Measurements from ENCODE around the gene INMT.

The INMT gene

DNA sequence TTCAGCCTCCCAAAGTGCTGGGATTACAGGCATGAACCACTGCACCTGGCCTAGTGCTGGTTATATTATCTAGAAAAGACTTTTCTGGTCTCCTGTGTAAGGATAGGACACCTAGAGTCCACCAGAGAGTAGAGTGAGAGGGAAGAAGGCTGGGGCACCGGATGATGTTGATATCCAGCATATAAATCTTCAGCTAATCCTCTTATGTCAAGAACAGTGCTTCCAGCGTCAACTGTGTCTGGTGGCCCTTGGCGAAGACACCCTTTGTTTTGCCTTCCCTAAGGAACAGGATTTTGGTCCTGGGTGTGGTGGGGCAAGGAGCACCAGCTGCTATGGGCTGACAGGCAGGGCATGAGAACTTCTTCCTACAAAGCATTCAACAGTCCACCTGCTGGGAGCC is 16.3 kb upstream of the INMT start:
- H3K4me3 ChIP-seq (ENCODE audit: insufficient read depth, low read depth, low read length) = no peak overlapping the region
- H3K36me3 ChIP-seq (ENCODE audit: control insufficient read depth, insufficient read depth, low read length) = no peaks in the 10 kb centered on the region
- 88 to 99% methylated on average over 3 of the region's 3 CpGs for WGBS, 2 experiments
- no peaks in the 10 kb centered on the region for H3K9me3 ChIP-seq (ENCODE audit: control insufficient read depth, low read length)
- no peak overlapping the region for H3K27ac ChIP-seq (ENCODE audit: insufficient read depth, low read depth, low read length, poor library complexity, severe bottlenecking)
- no peaks in the 10 kb centered on the region for H3K27me3 ChIP-seq (ENCODE audit: control insufficient read depth, insufficient read depth, low read length, poor library complexity, severe bottlenecking)
- no peaks in the 10 kb centered on the region for H3K4me1 ChIP-seq (ENCODE audit: control insufficient read depth, insufficient read depth, low read length)

DNA sequence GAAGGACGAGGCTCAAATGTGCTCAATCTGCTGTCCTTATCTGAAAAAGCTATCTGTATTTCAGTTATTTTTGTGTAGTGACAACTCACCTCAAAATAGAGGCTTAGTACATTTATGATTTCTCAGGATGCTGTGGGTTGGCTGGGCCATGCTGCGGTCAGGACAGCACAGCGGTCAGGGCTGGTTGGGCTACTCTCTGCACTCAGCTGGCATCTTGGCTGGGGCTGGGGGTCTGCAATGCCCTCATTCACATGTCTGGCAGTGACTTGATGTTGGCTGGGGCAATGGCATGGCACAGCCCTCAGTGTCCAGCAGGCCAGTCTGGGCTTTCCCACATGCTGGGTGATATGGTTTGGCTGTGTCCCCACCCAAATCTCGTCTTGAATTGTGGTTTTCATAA is 15.6 kb upstream of the INMT start:
- no peaks in the 10 kb centered on the region for H3K36me3 ChIP-seq (ENCODE audit: control insufficient read depth, insufficient read depth, low read length)
- no peak overlapping the region for H3K27ac ChIP-seq (ENCODE audit: insufficient read depth, low read depth, low read length, poor library complexity, severe bottlenecking)
- H3K9me3 ChIP-seq (ENCODE audit: control insufficient read depth, low read length) = no peaks in the 10 kb centered on the region
- H3K4me3 ChIP-seq (ENCODE audit: insufficient read depth, low read depth, low read length) = no peak overlapping the region
- WGBS, 2 experiments = 92 to 95% methylated on average over 4 of the region's 4 CpGs
- no peaks in the 10 kb centered on the region for H3K27me3 ChIP-seq (ENCODE audit: control insufficient read depth, insufficient read depth, low read length, poor library complexity, severe bottlenecking)
- no peaks in the 10 kb centered on the region for H3K4me1 ChIP-seq (ENCODE audit: control insufficient read depth, insufficient read depth, low read length)

DNA sequence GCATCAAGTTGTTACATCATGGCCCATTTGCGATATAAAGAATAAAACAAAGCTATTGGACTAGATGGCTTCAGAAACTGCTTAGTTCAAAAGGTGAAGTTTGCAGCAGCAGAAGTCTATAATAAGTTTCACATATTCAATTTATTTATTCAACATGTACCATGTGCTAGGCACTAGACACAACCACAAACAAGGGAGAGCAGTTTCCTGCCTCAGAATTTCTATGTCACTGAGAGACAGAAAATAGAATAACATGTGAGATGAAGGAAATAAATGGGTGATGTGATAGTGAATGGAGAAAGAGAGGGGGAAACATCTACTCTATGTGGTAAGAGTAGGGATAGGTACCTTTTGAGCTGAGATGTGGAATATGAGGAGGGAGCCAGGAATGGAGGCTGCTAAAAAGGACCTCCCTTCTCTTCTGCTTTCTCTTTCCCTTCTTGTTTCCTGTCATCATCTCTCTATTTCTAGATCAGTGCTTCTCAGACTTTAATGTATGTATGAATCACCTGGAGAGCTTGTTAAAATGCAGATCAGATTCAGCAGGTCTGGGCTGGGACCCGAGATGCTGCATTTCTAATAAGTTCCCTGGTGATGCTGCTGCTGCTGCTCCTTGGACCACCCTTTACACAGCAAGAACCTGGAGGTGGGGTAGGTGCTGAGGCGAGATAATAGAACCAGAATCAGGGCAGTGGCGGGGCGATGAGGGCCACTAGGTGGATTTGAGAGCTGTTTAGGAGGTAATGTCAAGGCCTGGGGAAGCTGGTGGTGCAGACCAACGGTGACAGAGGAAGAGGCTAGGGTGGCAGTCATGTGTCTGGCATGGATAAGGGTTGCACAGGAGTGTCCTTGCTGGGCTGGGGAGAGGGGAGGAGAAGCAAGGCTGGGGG is 13.7 kb upstream of the INMT start:
- 92 to 97% methylated on average over 6 of the region's 6 CpGs for WGBS, 2 experiments
- Histone ChIP-seq H3K36me3 (ENCODE audit: control insufficient read depth, insufficient read depth, low read length) (no peaks in the 10 kb centered on the region), H3K27me3 (ENCODE audit: control insufficient read depth, insufficient read depth, low read length, poor library complexity, severe bottlenecking) (no peaks in the 10 kb centered on the region), H3K27ac (ENCODE audit: insufficient read depth, low read depth, low read length, poor library complexity, severe bottlenecking) (no peak overlapping the region), H3K4me3 (ENCODE audit: insufficient read depth, low read depth, low read length) (no peak overlapping the region), H3K4me1 (ENCODE audit: control insufficient read depth, insufficient read depth, low read length) (no peaks in the 10 kb centered on the region), H3K9me3 (ENCODE audit: control insufficient read depth, low read length) (no peaks in the 10 kb centered on the region)

GRCh38 chr7:30739691-30740090 is 12.2 kb upstream of the INMT start:
- Histone ChIP-seq H3K27ac (ENCODE audit: insufficient read depth, low read depth, low read length, poor library complexity, severe bottlenecking) (no peak overlapping the region), H3K36me3 (ENCODE audit: control insufficient read depth, insufficient read depth, low read length) (no peaks in the 10 kb centered on the region), H3K4me3 (ENCODE audit: insufficient read depth, low read depth, low read length) (no peak overlapping the region), H3K9me3 (ENCODE audit: control insufficient read depth, low read length) (no peaks in the 10 kb centered on the region), H3K4me1 (ENCODE audit: control insufficient read depth, insufficient read depth, low read length) (no peaks in the 10 kb centered on the region), H3K27me3 (ENCODE audit: control insufficient read depth, insufficient read depth, low read length, poor library complexity, severe bottlenecking) (no peaks in the 10 kb centered on the region)
- WGBS, 2 experiments = 90% methylated on average over 2 of the region's 2 CpGs

DNA sequence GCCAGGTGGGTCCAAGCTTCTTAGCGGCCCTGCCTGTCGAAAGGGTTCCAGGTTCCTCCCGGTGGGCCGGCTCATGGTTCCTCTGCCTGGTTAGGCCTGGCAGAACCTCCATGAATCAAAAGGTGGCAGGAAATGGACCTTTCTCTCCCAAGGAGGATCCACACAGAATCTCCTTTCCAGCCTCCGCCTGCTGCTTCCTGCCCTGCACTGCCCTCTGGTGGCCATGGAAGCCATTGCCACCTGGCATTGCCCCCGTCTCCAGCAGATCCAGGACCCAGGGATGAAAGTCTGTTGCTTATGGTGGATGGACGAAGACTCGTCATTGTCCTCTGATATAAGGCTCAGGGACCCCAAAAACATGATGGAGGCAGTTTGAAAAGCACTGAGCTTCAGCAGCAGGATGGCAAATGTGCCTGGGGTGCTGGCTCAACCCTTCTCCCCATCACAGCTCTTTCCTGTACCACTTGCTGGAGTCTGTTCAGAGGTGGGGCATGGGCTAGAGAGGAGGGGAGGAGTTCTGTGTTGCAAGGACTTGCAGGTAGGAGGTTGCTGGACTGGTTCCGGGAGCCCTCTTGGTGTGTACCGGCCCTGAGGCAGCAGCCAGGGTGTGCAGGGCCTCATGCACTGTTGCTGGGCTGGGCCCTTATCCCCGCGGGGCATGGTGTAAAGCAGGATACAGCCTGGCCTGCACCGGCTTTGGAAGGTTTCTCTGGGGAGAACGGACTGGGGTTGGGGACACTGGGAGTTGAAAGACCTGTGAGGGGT is 11.3 kb upstream of the INMT start:
- Histone ChIP-seq H3K4me3 (ENCODE audit: insufficient read depth, low read depth, low read length) (no peak overlapping the region), H3K27ac (ENCODE audit: insufficient read depth, low read depth, low read length, poor library complexity, severe bottlenecking) (no peak overlapping the region), H3K9me3 (ENCODE audit: control insufficient read depth, low read length) (no peaks in the 10 kb centered on the region), H3K27me3 (ENCODE audit: control insufficient read depth, insufficient read depth, low read length, poor library complexity, severe bottlenecking) (no peaks in the 10 kb centered on the region), H3K4me1 (ENCODE audit: control insufficient read depth, insufficient read depth, low read length) (no peaks in the 10 kb centered on the region), H3K36me3 (ENCODE audit: control insufficient read depth, insufficient read depth, low read length) (no peaks in the 10 kb centered on the region)
- WGBS, 2 experiments = 50 to 51% methylated on average over 14 of the region's 14 CpGs

DNA sequence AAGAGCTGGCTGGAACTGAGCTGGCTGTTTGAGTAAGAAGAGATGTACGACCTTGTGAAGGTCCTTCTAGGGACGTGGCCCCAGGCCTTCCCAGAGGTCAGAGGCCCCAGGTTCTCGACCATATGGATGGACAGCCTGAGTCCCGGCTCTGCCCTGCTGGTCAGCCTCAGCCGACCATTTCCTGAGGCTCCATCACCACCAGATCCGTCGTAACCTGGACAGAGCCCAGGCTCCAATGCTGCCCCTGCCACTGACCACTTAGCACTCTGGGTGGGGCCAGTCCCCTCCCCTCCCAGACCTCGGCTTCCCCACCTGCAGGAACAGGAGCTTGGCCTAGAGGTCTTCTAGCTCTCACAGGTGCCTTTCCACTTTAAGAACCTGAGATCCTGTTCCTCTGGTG is 10.6 kb upstream of the INMT start:
- H3K27ac ChIP-seq (ENCODE audit: insufficient read depth, low read depth, low read length, poor library complexity, severe bottlenecking) = no peak overlapping the region
- 91 to 93% methylated on average over 8 of the region's 8 CpGs for WGBS, 2 experiments
- H3K36me3 ChIP-seq (ENCODE audit: control insufficient read depth, insufficient read depth, low read length) = no peaks in the 10 kb centered on the region
- no peaks in the 10 kb centered on the region for H3K4me1 ChIP-seq (ENCODE audit: control insufficient read depth, insufficient read depth, low read length)
- H3K27me3 ChIP-seq (ENCODE audit: control insufficient read depth, insufficient read depth, low read length, poor library complexity, severe bottlenecking) = no peaks in the 10 kb centered on the region
- no peaks in the 10 kb centered on the region for H3K9me3 ChIP-seq (ENCODE audit: control insufficient read depth, low read length)
- H3K4me3 ChIP-seq (ENCODE audit: insufficient read depth, low read depth, low read length) = no peak overlapping the region

GRCh38 chr7:30743371-30744074 is 8.4 kb upstream of the INMT start:
- Histone ChIP-seq H3K4me1 (ENCODE audit: control insufficient read depth, insufficient read depth, low read length) (no peaks in the 10 kb centered on the region), H3K27ac (ENCODE audit: insufficient read depth, low read depth, low read length, poor library complexity, severe bottlenecking) (no peak overlapping the region), H3K27me3 (ENCODE audit: control insufficient read depth, insufficient read depth, low read length, poor library complexity, severe bottlenecking) (no peaks in the 10 kb centered on the region), H3K36me3 (ENCODE audit: control insufficient read depth, insufficient read depth, low read length) (no peaks in the 10 kb centered on the region), H3K4me3 (ENCODE audit: insufficient read depth, low read depth, low read length) (no peak overlapping the region), H3K9me3 (ENCODE audit: control insufficient read depth, low read length) (no peaks in the 10 kb centered on the region)
- 78 to 81% methylated on average over 8 of the region's 8 CpGs for WGBS, 2 experiments

GRCh38 chr7:30744075-30744417 is 7.9 kb upstream of the INMT start:
- no peaks in the 10 kb centered on the region for H3K27me3 ChIP-seq (ENCODE audit: control insufficient read depth, insufficient read depth, low read length, poor library complexity, severe bottlenecking)
- H3K4me3 ChIP-seq (ENCODE audit: insufficient read depth, low read depth, low read length) = no peak overlapping the region
- H3K9me3 ChIP-seq (ENCODE audit: control insufficient read depth, low read length) = no peaks in the 10 kb centered on the region
- H3K27ac ChIP-seq (ENCODE audit: insufficient read depth, low read depth, low read length, poor library complexity, severe bottlenecking) = no peak overlapping the region
- no peaks in the 10 kb centered on the region for H3K4me1 ChIP-seq (ENCODE audit: control insufficient read depth, insufficient read depth, low read length)
- 91% methylated on average over 12 of the region's 12 CpGs for WGBS, 2 experiments
- H3K36me3 ChIP-seq (ENCODE audit: control insufficient read depth, insufficient read depth, low read length) = no peaks in the 10 kb centered on the region

GRCh38 chr7:30745261-30745941 is 6.5 kb upstream of the INMT start:
- Histone ChIP-seq H3K27me3 (ENCODE audit: control insufficient read depth, insufficient read depth, low read length, poor library complexity, severe bottlenecking) (no peaks in the 10 kb centered on the region), H3K4me3 (ENCODE audit: insufficient read depth, low read depth, low read length) (no peak overlapping the region), H3K27ac (ENCODE audit: insufficient read depth, low read depth, low read length, poor library complexity, severe bottlenecking) (no peak overlapping the region), H3K36me3 (ENCODE audit: control insufficient read depth, insufficient read depth, low read length) (no peaks in the 10 kb centered on the region), H3K4me1 (ENCODE audit: control insufficient read depth, insufficient read depth, low read length) (no peaks in the 10 kb centered on the region), H3K9me3 (ENCODE audit: control insufficient read depth, low read length) (no peaks in the 10 kb centered on the region)
- 90 to 93% methylated on average over 6 of the region's 6 CpGs for WGBS, 2 experiments

DNA sequence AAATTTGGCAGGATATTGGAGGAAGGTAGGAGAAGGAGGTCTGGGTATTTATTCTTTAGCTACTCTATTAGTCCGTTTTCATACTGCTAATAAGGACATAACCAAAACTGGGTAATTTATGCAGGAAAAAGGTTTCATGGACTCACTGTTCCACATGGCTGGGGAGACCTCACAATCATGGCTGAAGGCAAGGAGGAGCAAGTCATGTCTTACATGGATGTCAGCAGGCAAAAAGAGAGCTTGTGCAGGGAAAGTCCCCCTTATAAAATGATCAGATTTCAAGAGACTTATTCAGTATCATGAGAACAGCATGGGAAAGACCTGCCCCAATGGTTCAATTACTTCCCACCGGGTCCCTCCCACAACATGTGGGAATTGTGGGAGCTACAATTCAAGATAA is 1.9 kb upstream of the INMT start:
- H3K4me3 ChIP-seq (ENCODE audit: insufficient read depth, low read depth, low read length) = no peak overlapping the region
- H3K4me1 ChIP-seq (ENCODE audit: control insufficient read depth, insufficient read depth, low read length) = no peaks in the 10 kb centered on the region
- no peak overlapping the region for H3K27ac ChIP-seq (ENCODE audit: insufficient read depth, low read depth, low read length, poor library complexity, severe bottlenecking)
- H3K36me3 ChIP-seq (ENCODE audit: control insufficient read depth, insufficient read depth, low read length) = no peaks in the 10 kb centered on the region
- WGBS, 2 experiments = 98 to 100% methylated on average over 2 of the region's 2 CpGs
- no peaks in the 10 kb centered on the region for H3K27me3 ChIP-seq (ENCODE audit: control insufficient read depth, insufficient read depth, low read length, poor library complexity, severe bottlenecking)
- no peaks in the 10 kb centered on the region for H3K9me3 ChIP-seq (ENCODE audit: control insufficient read depth, low read length)

Data from ectodermal cell (in vitro differentiated cells).